Activated T-helper 1 cell treated with anti-CD3 and anti-CD28 coated beads, Interleukin-2, amount 50 U/mL, for 16 hours (primary cell): ENCODE measurements around the gene AGMO.

Source experiments
- DNase-seq, 2 donors: peaks; one replicate each; pipeline ENCODE4 v3.0.0-alpha.2; 2020; ENCODE audit warnings: low read depth in 1 of 2, low spot score in 1 of 2

AGMO gene

DNA sequence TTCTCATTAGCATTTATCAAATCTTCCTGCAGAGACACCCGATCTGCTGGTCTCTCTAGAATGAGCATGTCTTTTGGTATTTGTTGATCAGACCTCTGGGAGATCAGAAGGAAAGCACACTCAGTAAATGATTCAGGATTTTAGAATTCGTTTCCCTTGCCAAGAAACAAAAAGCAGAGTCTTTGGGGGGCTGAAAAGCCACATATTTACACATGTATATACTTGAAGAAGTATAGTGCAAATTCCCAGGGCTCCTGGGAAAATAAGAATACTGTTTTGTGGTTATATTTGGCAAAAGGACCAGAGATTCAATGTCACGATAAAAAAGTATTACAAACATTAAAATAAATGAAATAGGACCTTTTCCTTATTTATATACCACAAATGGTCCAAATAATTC is 100.2 kb downstream of the AGMO start:
- no peak for DNase-seq

DNA sequence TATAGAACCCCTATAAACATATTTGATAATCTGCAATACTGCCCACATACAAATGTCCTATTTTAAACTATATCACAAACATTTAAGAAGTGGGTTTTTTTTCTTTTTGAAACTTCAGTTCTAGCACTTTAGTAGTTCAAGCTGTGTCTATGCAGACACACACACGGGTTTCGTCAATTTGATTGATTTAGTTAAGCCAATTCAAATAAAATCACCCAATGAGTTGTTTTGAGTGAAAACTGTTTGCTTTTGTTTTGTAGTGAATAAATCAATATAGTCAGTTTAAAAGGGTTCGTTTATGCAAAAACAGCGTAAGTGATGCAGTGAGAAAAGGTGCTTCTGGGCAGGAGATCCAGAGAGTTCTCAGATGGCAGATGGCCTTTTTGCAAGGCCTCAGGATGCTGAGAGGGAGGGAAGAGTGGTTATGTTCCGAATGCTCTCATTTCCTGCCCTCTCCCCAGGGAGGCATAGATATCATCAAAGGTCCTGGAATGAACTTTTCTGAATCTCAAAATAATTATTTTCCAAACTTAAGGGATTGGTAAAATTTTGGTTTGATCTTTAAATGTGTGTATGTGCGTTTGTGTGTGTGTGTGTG is 102.7 kb downstream of the AGMO start:
- DNase-seq: no peak

DNA sequence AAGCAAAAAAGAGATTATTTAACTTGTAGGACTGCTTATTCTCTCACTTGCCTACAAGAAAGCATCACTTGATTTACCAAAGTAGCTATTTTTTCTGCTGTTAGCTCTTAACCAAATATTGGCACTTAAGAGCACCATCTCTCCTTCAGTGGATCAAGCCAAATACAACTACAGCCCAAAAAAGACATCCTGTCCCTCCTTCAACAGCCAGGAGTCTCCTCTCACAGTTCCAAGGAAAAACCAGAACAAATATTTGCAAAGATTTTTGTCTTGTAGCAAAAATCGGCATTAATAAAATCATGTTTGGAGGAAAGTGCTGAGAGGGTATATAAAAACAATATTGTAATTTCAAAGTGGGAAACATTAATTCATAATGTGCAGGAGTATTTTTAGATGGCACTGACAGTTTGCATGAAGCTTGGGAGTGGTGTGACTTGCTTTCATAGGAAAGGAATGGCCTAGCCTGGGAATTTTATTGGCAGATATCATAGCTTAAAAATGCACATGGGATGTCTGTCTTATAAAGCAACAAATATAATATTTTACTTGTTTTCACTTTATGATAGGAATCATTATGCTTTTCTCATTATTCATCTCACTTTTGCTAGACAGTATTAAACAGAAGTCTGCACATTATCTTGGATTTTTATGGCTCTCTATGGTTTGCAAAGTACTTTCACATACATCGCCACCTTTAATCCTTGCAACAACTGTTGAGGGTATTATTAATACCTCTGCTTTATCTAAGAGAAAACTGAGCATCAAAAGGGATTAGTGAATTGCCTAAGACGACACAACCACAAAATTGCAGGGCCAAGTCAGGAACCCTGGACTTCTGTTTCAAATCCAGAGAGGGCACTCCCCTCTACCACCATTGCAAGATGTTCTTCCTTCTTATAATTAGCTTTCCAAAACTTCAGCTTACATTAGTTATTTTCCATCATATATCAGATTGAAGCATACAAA is 103.5 kb downstream of the AGMO start:
- no peak for DNase-seq

DNA sequence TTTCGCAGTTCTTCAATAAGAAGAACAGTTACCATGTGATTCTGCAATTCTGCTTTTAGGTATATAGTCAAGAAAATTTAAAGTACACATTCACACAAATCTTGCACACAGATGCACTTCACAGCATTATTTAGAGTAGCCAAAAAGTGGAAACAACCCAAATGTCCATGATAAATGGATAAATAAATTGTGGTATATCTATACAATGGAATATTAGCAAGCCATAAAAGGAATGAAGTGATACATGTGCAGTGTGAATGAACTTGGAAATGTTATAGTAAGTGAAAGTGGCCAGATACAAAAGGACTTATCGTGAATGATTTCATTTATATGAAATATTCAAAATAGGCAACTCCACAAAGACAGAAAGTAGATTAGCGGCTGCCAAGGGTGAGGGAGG is 109.1 kb downstream of the AGMO start:
- no peak for DNase-seq

DNA sequence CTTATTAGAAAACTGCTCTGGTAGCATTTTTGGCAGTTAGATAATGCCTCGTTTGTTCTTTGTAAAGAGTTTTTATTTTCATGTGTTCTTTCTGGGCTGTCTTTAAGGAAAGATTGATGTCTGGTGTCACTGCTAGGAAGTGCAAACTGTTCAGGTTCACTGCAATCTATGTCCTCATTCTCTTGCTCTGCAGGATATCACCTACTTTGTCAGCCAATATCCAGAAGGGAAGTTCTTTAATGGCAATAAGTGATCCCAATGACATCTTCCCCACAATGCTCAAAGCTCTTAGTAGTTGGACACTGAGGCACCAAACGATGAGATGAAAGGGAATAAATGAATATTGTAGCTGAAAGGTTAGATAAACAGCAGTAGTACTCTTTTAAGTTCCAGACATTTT is 115.1 kb downstream of the AGMO start:
- no peak for DNase-seq

DNA sequence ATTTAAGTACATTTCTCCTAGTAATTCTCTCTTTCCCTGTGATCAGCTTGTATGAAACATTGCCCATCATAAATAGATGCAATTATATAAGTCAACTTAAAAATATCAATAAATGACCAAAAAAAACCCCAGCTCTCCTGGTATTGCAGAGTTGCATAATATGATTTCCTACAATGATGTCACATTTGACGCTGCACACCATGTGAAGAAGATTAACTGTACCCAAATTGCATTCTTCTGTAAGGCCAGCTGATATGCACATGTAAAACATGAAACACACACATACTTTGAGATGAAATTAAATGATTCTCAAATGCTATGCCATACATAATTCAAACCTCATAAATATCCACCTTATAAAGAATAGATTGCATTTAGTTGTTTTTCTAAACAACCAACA is 115.5 kb downstream of the AGMO start:
- no peak for DNase-seq

DNA sequence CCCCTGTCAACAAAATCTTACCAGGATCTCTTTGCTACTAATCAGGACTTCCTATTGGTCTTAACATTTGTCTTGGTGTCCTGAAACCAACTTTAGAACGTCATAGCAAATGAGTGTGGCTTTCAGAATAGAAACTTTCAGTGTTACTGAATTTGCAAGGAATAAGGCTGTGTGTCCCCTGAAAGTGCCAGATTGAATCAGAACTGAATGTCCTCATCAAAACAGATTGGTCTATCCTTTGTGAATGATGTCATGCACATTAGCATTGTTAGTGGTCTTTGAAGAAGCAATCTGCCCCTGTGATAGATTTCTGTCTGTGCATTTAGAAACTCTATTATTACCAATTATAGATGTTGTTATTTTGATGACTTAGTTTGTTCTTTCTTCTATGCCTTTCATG is 119.9 kb downstream of the AGMO start:
- no peak for DNase-seq

DNA sequence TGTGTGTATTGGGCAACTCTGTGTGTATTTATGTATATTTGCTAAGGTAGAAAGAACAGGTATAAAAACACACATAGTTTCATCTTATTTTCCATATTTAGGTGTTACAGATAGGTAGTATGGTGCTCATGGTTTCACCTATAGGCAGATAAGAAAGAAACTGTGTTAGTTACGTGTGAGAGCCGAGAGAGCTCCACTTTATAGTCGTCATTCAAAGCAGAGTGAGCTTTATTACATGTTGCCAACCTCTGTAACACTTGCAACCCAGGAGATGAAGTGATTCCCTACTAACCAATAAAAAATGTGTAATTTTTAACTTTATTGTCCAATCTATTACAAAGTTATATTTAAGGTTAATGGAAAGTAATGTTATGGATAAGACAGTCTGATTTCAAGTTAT is 121.3 kb downstream of the AGMO start:
- DNase-seq: no peak

DNA sequence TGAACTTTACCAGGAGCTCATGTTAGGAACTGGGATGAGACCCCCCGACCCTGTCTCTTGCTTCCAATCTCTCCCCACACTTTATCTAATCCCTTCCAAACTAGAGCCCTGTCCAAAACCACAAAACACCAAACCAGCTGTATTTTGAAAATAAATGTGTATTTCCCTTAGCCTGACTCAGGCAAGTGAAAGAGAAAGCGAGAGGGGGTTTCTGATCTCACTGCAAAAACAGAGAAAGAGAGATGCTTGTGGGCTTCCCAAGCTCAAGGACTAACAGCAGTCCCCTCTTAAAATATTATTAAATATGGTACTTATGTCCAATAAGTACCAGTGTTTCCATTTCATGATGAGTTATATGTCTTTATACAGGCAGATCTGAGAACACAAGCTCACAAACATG is 122.0 kb downstream of the AGMO start:
- DNase-seq: no peak

DNA sequence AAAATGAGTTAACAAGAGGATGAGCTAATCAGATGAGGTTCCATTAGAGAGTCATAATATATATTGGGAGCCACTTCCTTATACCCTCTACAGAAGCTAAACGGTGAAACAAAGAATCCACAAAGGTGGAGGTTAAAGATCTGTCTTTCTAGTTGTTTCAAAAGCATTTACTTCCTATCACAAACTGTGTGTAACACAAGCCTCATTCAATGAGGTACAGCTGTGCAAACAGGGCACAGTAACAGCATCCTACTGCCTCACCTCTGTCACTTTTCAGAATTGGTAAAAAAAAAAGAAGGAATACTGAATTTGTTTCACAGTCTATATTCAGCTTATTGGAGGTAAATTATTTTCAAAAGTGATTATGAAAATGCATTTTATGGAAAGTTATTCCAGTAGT is 128.7 kb downstream of the AGMO start:
- DNase-seq: no peak

DNA sequence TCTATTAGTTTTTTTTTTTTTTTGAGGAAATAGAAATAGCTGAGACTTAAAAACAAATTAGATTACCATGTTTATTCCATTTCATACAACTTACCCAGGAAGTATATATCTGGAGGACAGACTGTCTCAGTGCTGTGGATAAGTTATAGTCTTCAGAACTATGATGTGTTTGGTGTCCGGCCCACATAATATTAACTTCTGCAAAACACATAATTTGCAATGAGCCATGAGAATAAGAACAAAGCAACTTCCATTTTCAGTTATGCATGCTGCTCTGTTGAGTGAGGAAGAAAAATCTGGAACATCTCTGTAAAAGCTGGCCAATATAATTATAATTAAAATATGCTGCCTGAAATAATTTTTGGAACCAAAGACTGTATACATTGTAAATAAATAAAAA is 130.9 kb downstream of the AGMO start:
- DNase-seq: no peak

DNA sequence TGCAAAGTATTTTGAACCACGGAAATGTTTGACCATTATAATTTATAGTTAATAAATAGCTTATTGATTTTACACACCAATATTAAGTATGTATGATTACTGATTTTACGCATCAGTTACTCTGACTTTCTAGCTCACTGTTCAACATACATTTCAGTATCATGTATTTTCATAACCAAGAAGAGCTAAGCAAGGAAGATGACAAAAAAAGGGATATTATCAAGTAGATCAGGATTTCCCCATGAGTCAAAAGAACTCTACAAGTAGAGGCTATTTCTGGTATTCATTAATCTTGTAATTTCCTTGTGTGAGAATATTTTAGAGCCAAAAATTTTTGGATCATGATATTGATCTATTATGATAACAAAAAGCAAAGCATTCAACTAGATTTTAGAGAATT is 131.6 kb downstream of the AGMO start:
- no peak for DNase-seq

DNA sequence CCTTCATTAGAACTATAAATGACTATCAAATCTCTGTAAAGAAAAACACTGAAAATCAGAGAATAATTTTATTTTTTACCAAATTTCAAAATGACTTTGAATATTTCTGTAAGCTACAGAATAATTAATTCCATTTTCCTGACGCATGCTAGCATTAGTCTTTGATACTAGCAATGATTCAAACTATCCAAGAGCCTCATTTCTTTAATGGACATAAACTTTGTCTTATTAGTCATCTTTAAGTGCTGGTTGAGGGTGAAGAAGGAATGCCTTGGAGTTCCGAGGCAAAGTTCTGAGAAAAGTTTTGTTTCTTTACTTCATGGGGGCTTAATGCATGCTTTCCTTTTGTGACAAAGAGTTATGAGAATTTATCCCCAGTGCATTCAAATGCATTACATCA is 137.3 kb downstream of the AGMO start:
- no peak for DNase-seq

DNA sequence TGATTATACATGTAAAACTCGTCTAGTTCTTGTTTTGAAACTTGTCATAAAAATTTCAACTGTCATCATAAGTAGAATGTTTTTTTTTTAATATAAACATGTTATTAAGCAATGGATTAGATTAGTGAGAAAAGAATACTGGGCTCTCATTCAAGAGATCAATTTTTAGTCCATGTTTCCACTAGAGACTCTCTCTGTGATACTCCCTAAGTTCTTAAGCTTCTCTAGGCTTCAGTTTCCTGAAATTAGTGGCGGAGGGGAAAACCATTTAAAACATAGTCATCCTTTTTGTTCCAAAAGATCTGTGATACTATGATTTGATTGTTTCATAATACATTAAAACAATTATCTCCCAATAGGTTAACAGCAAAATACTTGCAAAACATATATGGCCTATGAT is 142.2 kb downstream of the AGMO start:
- DNase-seq: no peak

DNA sequence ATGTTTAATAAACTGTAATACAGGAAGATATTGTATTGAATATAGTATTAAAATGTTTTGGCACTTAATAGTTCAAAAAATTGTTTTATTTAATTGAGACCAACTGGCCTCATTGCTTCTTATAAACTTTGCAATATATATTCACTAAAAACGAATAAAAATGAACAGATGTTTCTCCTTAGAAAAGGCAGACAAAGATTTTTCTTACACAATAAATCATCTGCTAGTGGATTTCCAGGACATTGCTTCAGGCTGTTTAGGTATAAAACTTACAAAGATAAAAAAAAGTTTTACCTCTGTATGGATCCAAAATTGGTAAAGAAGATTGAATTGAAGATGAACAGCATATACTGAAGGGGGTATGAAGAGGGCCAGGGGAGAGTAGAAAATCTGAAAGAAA is 143.6 kb downstream of the AGMO start:
- DNase-seq: no peak

DNA sequence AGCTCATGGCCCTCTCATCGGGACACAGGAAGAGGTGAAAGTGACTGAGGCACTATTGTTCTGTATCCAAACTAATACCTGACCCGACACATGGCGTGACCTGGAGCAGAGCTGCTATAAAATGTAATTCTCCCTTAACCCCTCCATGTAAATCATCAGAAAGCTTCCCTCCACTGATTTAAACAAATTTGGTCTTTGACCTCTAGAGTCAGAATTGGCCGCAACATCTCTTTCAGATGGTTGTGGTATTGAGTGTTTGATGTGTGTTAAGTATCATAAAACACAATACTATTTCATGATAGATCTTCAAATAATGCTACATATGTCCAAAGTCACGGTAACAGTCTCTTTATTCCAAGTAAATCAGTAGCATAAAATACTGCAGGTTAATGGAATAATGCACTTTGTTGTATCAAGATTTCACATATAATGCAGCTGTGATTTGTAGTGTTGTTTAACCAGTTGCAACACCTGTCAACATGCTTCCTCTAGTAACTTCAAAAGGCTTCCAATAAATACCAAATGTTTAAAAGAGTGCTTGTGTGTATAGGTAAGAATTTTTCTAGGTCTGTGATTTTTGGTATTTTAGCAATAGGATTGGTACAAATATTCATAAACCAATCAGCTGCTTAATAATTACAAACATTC is 144.3 kb downstream of the AGMO start:
- DNase-seq: no peak

DNA sequence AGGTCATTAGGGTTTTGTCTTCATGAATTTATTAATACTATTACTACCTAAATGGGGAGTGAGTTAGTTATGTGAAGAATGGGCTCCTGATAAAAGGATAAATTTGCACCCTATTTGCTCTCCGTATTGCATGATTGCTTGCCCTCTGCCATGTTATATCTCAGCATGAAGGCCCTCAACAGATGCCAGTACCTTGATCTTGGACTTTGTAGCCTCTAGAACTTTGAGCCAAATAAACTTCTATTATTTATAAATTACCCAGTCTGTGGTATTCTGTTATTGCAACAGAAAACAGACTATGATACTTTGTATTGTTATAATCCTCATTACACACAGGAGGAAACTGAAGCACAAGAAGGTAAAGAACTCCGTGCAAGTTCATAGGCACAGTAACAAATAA is 150.8 kb downstream of the AGMO start:
- DNase-seq: no peak

DNA sequence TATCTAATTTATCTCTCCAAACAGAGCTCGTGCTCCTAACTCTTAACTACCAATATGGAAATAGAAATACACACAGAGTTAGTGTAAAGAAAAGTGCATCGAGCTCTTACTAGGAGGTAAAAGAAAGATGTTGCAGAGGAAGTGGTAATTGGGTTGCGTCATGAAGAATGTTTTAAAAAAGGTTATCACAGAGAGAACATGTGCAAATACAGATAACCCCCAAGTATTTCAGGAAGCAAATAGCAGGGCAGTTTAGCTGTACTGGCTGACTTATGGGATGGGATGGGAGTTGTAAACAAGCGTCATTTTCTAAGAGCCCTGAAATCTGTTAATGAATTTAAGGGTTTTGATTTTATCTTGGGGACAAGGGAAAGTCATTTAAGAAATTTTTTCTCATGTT is 153.9 kb downstream of the AGMO start:
- DNase-seq: no peak

DNA sequence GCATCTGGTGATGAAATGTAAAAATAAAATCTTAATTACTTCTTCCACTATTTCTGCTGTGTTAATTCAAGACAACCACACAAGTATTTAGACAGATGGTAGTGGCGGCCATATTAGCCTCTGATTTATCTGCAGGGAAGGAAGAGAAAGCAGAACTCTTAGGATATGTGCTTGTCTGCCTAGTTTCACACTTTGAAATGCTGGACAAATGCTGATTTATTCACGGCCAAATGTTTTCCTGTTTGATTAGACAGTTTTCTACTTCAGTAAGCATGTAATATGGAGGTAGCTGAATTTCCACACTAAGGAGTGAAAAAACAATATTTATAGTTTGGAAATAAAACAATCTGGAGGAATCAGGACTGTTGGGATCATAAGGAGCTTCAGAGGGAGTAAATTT is 158.1 kb downstream of the AGMO start:
- no peak for DNase-seq

DNA sequence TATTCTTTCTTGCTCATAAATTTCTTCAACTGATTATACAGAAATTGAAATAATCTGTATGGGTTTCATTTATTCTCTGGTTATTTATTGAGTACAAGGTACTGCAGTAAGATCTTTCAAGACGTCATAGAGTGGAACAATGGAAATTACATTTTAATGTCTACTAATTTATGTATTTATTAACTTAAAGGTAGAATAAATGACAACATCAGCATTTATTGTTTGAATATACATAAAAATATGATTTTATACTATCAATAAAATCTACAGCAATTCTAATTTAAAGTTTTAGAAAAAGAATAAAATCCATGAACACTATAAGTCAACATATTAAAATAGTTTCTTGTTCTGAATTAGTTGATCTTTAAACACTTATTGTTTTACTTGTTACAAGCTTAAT is 158.5 kb downstream of the AGMO start:
- no peak for DNase-seq

DNA sequence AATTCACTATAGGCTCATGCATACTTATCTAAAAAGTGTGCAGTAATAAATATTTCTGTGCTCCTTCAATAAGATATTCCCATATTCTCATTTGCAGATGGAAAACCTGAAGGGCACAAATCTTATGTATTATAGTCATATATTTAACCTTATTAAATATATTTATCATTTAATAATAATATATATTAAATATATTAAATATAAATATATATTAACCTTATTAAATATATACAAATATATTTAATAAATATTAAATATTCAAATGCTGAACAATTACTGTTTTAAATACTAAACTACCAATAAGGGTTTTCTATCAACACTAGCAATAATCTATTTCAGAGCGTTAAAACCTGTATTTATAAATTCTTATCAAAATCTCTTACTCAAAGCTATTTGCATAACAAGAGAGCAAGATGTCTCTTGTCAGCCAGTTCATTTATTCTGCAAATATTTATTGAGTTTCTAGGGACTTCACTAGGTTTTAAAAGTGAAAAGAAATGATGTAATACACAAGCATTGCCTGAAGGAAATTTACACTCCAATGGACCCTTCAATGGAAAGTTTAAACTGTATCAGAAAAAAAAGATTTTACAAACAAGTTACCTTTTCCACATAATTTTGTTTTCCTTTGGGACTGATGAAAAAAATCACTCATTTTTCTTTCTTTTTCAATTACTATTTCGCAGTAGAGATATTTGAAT is 159.2 kb downstream of the AGMO start:
- DNase-seq: no peak

DNA sequence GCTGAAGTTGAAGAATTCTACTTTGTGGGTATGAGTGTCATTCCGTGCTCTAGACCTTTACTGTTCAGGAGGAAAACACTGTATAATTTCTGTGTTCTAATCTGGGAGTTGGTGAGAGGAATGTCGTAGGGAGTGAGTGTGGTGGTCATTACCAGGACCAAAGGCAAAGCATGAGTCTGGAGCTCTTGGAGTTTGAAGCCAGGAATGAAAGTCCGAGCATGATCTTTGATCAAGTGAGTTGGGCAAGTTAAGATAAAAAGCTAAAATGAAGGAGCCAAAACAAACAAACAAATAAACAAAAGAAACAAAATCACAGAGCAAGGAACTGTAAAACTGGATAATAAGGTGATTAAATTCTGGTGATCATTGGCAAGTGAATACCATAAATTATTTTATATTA is 161.4 kb downstream of the AGMO start:
- DNase-seq: no peak
